ENCODE measurements around the gene ACTRT2.

ACTRT2 gene

DNA sequence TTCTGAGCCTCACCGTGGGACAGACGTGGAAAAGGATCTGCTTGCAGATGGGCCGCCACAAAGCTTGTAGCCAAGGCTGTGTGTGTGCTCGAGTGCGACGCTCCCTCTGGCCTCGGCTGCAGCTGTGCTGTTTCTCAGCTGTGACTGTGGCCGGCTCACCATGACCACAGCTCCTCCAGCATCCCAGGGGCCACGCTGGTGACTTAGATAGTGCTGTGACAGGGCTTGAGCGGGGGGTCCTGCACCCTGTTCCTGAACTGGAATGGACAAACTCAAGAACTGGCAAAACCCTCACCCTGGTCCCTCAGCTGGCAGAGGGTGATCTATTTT, 17.4 kb upstream of the ACTRT2 start:
- DNase-seq = no peak

DNA sequence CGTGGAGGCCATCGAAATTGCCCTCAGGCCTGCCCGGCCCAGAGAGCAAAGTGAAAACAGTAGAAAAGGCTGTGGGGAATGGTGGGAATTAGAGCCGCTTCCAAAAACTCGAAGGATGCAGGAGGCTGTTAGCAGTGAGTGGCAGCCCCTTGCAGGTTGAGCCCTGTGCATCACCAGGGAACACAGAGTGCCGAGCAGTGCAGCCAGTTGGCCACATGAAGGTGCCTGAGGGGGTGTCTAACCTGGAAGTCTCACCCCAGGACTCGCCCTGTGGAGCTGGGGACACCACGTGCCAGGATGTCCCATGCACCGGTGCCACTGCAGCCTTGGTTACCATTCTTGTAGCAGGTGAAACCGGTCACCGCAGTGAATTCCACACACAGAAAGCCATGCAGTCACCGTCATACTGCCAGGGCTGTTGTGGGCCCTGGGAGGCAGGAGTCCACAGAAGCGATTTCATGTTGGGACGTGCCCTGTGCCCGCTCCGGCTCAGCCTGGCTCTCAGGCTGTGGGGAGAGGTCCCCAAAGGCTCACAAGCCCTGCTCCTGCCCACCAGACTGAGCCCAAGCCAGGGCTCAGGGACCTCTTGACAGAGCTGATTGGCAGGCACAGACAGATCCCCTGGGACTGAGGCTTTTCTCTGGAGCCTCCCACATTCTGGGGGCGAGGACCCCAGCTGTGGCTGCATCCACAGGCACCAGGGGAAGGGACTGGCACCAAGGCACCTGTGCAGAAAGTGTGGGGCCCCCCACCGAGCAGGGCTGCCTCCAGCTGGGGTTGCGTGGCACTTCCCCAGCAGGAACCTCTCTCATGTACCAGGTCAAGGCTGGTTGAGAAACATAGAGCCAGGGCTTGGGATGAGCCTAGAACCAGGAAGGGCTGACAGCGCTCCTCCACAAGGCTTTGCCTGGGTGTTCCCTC, 16.7 kb upstream of the ACTRT2 start:
- DNase-seq = no peak

DNA sequence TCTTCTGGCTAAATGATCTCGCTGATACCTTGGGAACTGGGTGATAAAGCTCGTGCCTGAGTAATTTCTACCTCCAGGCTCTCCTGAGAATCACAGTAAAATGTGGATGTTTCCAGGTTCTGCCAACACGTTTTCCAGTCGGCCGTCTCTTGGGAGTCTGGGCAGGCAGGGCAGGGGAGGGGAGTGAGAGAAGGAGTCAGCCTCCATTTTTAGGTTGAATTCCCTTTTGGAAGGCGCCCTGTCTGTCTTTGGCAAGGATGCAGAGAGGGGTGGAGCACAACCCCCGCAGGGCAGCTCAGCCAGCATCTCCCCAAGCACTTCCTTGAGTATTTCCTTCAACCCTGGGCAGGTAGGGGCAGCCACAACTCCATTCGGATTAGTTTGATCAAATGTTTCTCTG, 15.5 kb upstream of the ACTRT2 start:
- no peak for DNase-seq

DNA sequence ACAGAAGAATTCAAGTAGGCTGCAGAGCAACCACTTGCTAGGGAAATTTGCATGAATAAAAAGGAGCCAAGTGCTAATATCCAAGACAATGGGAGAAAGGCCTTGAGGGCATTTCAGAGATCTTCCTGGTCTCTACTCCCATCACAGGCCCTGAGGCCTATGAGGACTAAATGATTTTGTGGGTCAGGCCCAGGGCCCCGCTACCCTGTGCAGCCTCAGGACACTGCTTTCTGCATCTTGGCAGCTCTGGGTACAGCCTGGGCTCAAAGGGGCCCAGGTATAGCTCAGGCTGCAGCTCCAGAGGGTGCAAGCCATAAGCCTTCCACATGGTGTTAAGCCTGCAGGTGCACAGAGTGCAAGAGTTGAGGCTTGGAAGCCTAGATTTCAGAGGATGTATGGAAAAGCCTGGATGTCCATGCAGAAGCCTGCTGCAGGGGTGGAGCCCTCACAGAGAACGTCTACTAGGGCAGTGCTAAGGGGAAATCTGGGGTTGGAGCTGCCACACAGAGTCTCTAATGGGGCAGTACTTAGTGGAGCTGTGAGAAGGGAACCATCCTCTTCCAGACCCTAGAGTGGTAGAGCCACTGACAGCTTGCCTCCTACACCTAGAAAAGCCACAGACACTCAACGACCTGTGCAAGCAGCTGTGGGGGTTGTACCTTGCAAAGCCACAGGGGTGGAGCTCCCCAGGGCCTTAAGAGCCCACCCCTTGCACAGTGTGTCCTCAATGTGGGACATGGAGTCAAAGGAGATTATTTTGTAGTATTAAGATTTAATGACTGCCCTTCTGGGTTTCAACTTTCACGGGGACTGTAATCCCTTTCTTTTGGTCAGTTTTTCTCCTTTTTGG, 13.7 kb upstream of the ACTRT2 start:
- DNase-seq = no peak

DNA sequence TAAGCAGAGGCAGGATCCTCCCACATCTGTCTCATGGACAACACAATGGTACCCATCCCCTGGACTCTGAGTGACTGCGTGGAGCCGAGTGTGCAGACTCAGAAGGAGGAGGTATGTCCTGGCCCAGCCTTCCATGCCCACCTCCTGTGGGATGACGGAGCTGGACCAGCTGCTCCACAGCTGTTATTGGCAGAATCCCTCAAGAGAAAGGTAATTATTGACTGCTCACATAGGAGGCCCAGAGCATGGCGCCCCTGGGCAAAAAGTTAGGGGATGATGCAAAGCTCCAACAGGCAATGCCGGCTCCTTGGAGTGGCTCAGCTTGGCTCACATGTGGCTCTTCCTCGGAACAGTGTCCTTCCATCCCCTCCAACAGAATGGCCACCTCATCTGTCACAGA, 12.2 kb upstream of the ACTRT2 start:
- DNase-seq = no peak

DNA sequence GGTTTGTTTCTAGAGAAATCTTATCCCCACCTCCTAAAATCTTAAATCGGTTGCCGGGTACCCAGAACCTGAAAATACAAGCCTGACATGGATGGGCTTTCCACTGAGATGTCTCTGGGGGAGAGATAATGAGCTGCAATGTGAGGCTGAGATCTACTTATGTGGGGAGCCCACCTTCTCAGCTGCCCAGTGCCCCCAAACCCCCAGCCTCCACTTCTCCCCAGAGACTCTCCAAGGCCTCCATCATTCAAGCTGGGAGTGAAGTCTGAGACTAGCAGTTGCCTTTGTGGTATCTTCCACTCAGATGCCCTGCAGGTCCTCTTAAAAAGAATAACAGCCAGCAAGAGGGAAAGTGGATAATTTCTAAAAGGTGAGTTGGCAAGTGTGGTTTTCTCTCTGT, 11.7 kb upstream of the ACTRT2 start:
- DNase-seq = no peak

DNA sequence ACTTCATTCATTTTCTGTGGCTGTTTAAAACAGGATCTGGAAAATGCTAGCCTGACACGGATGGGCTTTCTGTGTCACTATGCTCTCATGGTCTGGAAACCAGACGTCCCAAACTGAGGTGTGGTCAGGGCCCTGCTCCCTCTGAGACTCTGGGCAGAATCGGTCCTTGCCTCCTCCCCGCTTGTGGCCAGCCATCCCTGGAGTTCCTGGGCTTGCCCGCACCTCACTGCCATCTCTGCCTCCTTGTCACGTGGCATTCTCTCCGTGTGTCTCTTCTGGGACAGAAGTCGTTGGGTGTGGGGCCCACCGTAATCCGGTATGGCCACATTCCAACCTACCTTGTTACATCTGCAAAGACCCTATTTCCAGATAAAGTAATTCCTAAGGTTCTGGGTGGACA, 10.1 kb upstream of the ACTRT2 start:
- no peak for DNase-seq

DNA sequence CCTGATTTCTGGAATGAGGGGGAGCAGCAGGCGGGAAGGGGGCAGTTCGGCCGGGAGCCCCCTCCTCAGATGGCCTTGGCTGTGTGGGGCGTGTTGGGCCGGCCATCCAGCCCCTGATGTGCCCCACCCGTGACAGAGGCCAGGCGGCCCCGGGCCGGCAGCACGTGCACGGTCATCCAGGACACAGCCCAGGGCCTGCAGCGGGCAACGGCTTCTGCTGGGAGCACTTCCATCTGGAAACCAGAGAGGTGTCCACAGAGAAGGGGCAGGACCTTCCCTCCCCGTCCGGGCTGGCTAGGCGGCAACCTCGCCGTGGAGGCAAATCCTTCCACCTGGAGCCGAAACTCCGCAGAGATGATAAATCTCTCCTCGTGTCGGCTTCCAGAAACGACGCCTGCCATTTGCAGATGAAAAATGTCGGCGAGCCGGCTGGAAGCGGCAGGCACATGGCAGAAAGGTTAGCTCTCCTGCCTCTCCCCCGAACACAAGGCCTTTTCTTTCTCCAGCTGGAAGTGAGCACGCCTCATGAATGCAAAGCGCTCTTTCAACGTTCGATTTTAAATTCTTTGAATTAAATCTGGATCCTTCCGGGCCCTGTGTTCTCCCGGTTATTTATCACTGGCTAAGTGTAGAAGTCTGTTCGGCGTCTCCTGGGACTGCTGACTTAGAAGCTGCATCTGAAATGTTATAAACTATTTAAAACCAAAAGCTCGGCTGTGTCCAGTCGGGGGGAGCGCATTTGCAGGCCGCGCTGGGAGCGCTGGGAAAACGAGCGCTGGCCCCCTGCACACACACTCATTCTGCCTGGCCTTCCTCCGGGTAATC, 9.4 kb upstream of the ACTRT2 start:
- no peak for DNase-seq

DNA sequence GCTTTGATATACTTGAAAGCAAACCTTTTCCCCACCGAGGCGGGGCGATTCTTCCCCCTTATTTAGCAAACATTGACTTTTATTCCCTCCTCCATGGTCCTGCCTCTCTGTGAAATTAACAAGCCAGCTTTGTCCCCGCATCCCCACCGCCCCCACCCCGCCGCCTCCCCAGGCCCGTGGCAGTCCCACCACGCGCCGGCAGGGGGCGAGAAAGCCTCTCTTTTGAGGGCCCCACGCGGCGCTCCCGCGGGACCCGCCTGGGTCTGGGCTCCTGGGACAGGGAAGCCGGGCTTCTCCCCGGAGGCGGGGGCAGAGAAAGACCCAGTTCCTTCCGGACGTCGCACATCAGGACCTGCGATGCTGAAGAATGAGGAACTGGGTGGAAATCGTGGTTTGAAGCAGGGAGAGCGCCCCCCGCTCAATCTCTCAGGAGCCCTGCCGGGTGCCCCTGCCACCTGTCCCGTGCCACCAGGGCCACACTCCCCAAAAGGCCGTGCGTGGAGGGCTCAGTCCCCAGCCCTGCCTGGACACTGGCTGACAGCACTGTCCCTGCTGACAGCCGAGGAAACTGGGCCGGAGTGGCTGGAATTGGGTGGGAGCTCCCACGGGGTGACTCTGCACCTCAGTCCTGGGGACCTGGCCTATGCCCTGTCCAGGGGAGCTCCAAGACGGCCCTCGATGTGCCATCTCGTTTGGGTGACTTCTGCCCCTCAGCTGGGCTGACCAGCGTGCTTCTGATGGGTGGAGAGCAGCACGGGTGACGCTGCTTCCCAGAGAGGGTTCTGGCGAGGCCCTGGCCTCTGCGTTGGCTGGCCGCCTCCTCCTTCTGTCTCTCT, 8.6 kb upstream of the ACTRT2 start:
- DNase-seq = no peak

DNA sequence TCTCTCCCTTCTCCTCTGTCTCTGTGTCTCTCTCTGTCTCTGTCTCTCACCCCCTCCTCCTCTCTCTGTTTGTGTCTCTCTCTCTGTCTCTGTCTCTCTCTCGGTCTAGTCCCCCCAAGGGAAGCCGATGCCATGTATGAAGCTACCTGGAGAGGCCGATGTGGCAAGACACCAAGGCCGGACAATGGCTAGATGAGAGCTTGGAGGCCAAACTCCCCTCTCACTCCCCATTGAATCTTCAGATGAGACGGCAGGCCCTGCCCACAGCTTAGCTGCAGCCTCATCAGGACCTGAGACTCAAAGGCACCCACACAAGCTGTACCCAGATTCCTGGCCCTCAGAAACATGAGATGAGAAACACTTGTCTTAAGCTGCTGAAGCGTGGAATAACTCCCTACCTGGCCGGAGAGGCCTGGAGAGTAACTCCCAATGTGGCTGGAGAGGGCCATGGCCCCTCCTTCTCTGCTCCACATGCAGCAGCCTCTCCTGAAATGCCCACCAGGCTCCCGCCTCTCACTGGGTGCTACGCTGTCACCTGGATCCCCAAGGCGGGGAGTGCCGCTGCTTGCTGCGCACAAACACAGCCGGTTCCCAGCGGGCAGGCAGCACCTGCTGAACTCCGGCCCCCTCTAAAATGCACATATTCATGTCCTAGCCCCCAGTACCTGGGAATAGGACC, 7.8 kb upstream of the ACTRT2 start:
- no peak for DNase-seq

DNA sequence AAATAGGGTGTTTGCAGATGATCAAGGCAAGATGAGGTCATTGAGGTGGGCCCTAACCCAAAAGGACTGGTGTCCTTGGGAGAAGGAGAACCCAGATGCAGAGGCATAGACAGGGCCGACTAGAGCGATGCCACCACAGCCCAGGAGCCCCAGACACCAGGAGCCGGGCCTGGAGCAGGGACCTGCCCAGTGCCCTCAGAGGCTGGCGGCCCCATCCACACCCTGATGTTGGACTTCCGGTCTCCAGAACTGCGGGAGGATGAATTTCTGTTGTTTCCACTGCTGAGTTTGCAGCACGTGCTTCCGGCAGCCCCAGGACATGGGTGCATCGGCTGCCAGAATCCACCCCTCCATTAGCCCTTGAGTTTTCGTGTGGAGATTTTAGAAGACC, 7.2 kb upstream of the ACTRT2 start:
- no peak for DNase-seq

DNA sequence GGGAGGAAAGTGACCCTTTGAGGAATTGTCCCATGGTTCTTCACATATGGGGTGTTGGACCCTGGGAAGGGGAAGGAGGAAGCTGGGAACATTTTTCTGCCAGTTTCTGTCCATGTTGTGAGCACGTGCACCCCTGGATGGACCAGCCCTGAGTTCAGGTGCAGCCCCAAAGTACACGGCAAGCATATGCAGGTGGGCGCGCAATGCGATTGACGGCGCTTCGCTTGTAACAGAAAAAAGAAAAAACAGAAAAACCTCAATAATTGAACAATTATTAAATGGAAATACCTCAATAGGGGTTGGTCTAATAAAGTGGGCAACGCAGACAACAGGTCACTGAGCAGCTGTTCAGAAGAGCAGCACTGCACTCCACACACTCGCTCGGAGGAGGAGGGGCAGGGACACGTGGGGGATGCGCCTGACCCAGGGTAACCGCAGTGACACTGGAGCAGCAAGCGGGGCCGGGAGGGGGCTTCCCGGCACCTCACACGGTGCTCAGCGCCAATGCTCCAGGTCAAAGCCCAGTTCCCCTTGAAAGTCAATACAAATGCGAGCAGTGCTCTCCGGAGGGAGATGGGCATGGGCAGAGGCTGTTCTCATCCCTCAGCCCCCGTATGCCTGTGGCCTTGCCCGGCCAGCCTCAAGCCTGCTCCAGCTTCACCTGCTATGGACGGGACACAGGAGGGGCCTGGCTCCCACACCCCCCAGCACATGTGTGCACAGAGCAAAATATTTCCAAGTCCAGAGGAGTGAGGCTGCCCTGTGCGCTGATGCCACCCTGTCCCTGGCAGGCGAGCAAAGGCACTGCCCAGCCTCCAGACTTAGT, 6.6 kb upstream of the ACTRT2 start:
- no peak for DNase-seq

DNA sequence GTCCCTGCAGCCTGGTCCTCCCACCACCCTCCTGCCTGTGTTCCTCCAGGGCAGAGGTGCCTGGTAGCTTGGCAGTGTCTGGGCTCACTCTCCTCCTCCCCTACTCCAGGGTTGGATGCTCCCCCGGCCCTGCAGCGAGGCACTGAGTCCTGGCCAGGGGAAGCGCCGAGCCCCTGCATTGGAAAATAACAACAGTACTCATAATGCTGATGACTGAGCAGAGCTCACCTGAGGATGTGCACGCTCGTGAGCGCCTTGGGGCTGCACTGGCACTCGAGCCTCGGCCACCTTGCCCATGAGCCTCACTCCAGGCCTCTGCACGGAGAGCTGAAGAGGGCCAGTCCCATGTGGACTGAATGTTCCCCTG, 6.0 kb upstream of the ACTRT2 start:
- no peak for DNase-seq

DNA sequence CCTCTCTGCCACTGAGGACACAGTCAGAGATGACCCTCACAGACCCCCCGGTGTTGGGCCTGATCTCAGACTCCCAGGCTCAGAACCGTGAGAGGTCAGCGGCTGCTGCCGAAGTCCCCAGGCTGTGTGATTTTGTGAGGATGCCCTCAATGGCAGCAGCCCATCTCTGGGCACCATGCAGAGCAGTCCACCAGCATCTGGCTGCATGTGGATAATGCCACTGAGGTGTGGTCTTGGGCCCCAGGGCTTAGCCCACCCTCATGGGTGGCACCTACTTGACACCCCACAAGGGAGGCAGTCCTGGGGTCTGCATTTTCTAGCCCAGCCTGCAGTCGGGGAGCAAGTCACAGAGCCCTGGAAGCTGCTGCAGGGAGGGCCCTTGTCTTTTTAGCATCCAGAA, 5.5 kb upstream of the ACTRT2 start:
- no peak for DNase-seq

DNA sequence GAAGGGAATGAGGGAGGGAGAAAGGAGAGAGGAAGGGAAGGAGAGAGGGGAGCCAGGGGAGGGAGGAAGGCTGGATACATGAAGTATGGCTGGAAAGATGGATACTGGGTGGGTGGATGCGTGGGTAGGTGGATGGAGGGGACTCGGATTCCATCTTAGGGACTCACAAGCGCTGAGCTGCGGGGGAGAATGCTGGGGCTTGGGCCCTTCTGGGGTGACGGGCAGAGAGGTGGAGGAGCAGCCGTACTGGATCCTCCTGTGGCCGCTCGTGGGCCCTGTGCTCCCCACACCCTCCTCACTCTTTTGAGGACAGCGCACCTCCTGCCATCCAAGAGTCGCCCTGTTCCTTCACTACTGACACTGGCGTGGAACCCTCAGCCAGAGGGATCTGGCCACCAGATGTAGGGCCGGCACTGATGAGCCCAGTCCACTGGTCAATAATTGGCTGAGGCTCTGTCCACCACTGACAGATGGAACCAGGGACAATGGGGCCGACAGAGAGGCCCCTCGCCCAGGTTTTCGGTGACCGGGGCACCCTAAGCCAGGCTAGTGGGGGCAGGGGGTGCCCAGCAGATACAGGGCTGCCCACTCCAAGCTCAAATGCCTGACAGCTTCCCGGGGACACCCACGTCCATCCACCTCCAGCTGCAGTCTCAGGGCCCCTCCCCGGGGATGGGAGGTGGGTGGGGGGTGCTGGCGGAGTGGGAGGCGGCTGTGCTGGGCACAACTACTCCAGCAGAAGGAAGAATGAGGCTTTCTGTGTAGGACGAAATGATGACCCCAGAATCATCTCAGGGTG, 4.4 kb upstream of the ACTRT2 start:
- DNase-seq = no peak

DNA sequence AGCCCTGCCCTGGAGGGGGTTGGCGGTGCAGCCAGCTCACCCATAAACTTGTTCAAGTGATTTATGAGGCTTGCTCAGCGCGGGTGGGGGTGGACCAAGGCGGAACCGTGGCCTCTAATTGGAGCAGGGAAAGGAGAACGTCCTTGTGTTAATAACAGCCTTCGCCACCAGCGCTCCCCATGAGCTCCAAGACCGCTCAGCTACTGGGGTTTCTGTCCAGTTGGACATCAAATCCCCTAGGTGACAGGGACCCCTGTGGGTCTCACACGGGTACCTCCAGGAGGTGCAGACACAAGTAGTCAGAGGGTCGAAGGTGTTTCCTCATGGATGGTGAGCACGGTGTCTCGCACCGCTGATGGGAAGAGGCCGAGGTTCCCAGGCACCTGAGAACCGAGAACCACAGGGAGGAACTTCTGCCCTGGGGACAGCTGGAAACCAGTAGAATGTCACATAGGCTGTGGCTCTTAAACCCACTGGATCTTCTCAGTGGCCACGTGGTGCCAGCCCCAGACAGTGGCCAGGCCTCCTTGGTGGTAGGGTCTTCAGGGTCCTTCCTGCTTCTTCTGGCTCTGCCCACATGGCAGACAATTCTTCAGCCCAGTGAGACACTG, 3.7 kb upstream of the ACTRT2 start:
- no peak for DNase-seq

DNA sequence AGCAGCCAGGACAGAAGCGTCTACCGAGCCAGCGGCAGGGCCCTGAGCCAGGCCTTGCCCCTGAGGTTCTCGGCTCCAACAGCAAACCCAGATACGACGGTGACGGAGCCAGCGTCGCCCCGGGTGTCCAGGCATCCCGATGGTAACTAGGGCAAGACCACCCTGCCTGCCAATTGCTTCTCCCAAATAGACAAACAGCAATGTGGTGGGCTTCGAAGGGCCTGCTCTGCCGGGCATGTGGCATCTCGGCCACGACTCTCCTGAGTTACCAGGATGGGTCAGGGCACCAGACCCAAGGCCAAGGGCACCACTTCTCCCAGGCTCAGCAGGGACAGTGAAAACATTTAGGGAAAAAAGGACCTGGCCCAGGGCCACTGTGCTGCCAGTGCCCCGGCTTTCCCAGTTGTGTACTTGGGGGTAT, 3.2 kb upstream of the ACTRT2 start:
- no peak for DNase-seq

DNA sequence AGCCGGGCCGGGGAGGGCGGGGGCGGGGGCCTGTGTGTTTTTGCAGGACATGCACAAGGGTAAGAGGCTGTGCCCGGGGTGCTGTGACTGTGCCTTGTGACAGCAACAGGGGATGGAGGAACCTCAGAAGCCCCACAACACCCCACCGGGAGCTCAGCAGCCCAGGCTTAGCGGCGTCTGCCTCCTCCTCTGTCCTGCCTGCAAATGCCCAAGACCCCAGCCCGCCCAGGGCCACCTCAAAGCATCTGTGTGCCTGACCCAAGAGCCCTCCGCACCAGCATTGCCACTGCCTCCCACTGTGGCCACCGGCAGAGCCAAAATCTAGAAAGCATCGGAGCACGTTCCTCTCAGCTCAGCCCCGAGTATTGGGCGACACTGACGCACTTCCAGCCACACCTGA, 2.7 kb upstream of the ACTRT2 start:
- DNase-seq = no peak

DNA sequence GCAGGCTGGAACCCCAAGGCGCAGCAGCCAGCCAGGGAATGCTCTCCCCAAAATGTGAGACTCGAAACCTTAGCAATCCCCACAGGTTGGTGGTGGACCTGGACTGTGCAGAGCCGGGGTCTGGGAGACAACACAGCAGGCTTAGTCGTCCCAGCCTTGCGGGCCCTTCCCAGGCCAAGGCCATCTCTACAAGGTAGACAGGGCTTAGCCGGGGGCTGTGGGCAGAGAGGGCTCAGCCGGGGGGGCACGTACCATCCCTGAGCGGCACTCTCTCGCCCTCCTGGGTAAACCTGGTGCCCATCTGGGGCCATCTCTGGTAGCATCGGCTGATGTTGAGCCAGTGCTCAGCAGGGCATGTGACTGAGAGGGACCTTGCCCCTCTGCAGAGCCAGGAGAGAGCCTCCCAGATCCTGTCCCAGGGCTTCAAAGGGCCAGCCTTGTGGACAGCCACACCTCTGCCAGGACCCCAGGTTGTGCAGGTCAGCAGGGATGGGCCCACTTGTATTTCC, 2.2 kb upstream of the ACTRT2 start:
- DNase-seq = no peak
